Measurements from ENCODE around the gene EPB42. TPM values are rescaled to one million over a fixed set of nuclear protein-coding genes. Genes with fewer than 3 reads are reported as not detected.

Gene EPB42
- total and polyA plus RNA-seq, 8 donors = 1.3 TPM; not detected in 7

DNA sequence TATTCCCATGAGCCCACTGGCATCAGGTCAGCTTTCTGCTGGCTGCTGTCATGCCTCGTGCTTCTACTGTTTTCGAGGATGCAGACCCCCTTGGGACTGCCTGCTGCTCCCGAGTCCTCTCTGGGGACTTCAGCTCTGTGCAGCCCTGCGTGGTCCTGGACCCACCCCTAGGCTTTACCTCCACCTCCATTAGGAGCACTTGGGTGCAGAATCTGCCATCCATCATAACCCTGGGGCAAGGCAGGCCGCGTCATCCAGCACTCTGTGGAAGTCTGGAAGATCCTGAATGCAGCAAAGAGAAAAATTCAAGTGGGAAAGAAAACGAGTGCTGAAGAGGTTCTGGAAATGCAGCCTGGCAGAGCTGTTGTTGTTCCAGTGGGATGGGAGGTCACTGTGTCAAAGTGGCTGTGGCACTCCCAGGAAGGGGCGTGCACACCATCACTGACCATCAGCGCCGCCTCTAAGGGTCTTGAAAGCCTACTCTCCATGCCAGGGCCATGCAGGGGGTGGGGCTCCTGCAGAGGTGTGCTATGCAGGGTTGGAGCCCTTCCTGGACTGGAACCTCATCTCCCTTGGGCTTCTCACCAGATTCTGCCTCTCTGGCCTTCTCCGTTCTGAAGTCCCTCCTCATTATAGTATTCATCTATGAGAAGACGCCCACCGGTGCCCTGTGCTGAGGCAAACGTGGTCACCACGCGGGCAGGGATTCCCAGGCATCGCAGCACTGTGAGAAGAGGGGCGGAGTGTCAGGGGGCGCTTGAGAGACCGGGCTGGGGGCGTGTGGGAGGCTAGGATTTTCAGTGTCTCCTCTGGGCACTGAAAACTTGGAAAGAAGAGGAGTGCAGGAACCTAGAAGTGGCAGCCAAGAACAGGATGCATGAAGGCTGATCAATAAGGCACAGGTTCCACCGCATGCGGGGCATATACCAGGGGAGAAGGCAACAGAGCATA, 12.5 kb downstream of the EPB42 start:
- H3K36me3 ChIP-seq = no peaks in the 10 kb centered on the region
- no peak overlapping the region for H3K27ac ChIP-seq
- H3K4me3 ChIP-seq = no peak overlapping the region
- WGBS, 5 donors = 62 to 70% (median 65%) methylated on average over 19 to 23 of the region's 23 CpGs
- no peaks in the 10 kb centered on the region for H3K9me3 ChIP-seq
- TF ChIP-seq EP300 (IDR thresholded peaks at IDR 0.05) = no peak
- TF ChIP-seq POLR2AphosphoS5 (IDR thresholded peaks at IDR 0.05) = no peak
- no peak for TF ChIP-seq POLR2A (IDR thresholded peaks at IDR 0.05)
- TF ChIP-seq, protein P1, sequence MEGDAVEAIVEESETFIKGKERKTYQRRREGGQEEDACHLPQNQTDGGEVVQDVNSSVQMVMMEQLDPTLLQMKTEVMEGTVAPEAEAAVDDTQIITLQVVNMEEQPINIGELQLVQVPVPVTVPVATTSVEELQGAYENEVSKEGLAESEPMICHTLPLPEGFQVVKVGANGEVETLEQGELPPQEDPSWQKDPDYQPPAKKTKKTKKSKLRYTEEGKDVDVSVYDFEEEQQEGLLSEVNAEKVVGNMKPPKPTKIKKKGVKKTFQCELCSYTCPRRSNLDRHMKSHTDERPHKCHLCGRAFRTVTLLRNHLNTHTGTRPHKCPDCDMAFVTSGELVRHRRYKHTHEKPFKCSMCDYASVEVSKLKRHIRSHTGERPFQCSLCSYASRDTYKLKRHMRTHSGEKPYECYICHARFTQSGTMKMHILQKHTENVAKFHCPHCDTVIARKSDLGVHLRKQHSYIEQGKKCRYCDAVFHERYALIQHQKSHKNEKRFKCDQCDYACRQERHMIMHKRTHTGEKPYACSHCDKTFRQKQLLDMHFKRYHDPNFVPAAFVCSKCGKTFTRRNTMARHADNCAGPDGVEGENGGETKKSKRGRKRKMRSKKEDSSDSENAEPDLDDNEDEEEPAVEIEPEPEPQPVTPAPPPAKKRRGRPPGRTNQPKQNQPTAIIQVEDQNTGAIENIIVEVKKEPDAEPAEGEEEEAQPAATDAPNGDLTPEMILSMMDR (IDR thresholded peaks at IDR 0.05) = no peak
- intact Hi-C loops (cut with DNase I; ENCODE audit: low total_unique reads) = no loop called here
- no peaks in the 10 kb centered on the region for H3K4me1 ChIP-seq
- DNase-seq = no peak
- peaks cover 0 to 46% (median 12%) of the 10 kb centered on the region in 3 donors for H3K27me3 ChIP-seq

DNA sequence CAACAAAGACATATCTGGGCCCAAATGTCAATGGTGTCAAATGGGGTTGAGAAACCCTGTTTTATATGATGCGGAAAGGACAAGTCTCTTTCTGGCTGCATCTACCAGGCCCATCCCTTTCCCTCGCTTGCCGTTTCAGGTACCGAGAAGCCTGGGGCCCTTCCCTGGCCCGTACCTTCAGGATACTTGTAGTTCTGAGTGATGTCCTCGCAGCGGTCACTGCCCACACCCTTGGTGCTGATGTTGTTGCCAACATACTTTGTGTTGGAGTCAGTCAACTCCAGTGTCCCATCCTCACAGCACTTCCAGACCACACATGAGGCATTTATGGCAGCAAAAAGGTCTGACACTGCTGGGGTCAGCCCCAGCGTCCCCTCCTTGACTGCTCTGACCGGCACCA, 13.8 kb downstream of the EPB42 start:
- intact Hi-C loops (cut with DNase I; ENCODE audit: low total_unique reads) = no loop called here
- Histone ChIP-seq H3K4me3 (no peak overlapping the region), H3K36me3 (no peaks in the 10 kb centered on the region), H3K9me3 (no peaks in the 10 kb centered on the region), H3K27ac (no peak overlapping the region), H3K4me1 (no peaks in the 10 kb centered on the region), H3K27me3 (peaks cover 0 to 46% (median 12%) of the 10 kb centered on the region in 3 donors)
- TF ChIP-seq, protein P1 (IDR thresholded peaks at IDR 0.05) = no peak
- no peak for TF ChIP-seq POLR2AphosphoS5 (IDR thresholded peaks at IDR 0.05)
- no peak for TF ChIP-seq EP300 (IDR thresholded peaks at IDR 0.05)
- TF ChIP-seq POLR2A (IDR thresholded peaks at IDR 0.05) = no peak
- WGBS, 5 donors = 90 to 94% (median 92%) methylated on average over 9 of the region's 9 CpGs
- no peak for DNase-seq

DNA sequence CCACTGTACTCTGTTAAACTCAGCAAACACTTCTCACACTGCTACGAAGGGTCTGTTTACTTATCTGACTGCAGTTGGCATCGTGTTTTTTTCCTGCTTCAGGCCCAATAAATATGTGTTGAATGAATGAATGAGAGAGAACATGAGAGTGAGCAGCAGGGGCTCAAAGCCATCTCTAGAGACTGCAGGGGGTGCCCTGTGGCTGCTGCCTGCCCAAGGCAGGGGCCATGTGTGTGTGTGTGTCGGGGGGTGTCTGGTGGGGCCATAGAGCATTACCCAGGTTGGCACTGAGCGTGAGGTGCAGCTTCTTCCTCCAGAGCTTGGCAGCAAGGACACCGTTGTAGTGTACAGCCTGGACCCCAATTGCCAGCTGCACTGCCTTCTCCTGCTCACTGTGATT, 14.8 kb downstream of the EPB42 start:
- intact Hi-C loops (cut with DNase I; ENCODE audit: low total_unique reads) = no loop called here
- 57 to 78% (median 67%) methylated on average over 5 of the region's 5 CpGs for WGBS, 5 donors
- peaks cover 0 to 39% (median 12%) of the 10 kb centered on the region in 3 donors for H3K27me3 ChIP-seq

More for the DNA sequence above, 14.8 kb downstream of the EPB42 start:
- Histone ChIP-seq H3K4me1 (no peaks in the 10 kb centered on the region), H3K36me3 (no peaks in the 10 kb centered on the region), H3K4me3 (no peak overlapping the region), H3K27ac (no peak overlapping the region), H3K9me3 (no peaks in the 10 kb centered on the region)
- no peak for DNase-seq
- no peak for TF ChIP-seq POLR2A (IDR thresholded peaks at IDR 0.05)
- TF ChIP-seq EP300 (IDR thresholded peaks at IDR 0.05) = no peak
- TF ChIP-seq, protein P1 (IDR thresholded peaks at IDR 0.05) = no peak
- TF ChIP-seq POLR2AphosphoS5 (IDR thresholded peaks at IDR 0.05) = no peak

Measured in stomach (tissue), 9 donors.